GM21528 (cell line): ENCODE data around the gene RCSD1.

Experiments
- ATAC-seq: cut with Tn5 transposase; IDR thresholded peaks from one replicate; pipeline ENCODE4 v1.9.1; 2021; ENCODE audit warnings: mild to moderate bottlenecking, moderate library complexity; ENCODE audit not compliant: unreplicated experiment, low FRiP score

RCSD1 gene

DNA sequence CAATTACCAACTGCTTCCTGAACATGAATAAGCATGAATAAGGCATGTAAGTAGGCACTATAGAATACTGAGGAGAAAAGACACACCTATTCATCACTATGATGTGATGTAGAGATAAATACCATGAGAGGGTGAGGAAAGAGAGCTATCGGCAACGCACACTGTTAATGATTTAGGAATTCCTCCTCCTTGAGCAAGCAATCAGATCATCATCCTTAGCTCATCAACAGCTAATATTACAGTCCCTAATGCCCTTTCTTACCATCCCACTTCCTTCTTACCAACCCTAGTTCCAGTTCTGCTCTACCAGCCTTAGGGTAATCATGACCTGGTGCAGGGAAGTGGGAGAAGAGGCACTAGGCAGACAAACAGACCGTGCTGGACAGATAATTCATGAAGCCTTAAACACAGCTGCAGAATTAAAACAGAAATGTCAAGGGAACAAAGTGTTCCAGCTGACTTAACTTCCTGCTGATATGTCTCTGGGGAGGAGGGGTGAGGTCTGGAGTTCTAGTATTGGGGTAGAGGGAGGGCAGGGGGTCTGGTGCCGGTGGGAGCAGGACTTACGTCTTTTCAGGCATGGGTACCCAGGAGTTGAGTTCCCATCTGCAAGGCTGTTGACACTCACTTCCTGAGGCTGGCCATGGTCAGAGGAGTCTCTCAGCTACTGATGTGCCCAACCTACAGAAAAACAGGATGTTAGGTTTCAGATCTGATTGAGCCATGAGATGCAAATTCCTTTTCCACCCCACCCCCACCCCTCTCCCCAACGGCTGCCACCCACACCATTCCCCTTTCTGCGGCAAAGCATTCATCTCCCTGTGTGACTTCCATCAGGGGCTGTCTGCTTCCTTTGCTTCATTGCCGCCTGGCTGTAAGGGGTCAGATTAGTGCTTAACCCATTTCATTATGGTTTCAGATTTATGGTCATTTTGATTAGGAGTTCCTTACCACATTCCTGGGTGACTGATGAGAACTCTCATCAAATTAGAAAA lies 12.6 kb upstream of the RCSD1 start:
- ATAC-seq: peak; percentile 75

DNA sequence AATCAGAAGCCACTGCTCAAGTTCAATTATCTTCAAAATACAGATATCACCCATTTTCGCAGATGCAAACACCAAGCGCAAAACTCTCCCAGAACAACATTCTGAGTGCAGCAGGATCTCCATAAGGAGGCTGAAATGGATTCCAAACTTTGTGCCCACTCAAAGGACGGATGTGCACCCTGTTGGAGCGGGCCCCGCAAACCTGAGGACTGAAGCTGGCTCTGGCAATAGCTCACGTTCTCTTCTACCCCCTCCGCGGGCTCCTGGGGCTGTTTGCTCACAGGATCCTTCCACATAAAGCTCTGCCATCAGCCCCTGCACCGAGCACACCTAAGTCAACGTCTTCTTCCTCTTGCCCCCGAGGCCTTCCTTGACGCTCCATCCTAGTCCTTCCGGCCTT lies 11.7 kb upstream of the RCSD1 start:
- no peak for ATAC-seq

DNA sequence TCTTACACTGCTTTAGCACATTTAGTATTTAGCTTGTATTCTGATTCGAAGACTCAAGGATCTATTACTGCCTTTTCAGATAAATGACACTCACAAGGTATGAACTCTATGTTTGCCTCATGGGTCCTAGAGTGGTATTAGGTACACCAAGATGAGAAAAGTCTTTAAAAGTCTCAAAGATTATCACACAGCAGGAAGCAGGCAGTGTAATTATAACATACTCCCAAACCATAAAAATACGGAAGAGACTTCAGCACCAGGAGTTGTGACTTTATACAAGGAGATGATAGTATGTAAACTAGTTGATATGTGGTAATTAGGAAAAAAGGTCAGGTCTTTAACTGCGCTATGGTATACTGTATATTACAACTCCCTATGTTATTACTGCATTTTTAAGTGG lies 11.2 kb upstream of the RCSD1 start:
- ATAC-seq: no peak

DNA sequence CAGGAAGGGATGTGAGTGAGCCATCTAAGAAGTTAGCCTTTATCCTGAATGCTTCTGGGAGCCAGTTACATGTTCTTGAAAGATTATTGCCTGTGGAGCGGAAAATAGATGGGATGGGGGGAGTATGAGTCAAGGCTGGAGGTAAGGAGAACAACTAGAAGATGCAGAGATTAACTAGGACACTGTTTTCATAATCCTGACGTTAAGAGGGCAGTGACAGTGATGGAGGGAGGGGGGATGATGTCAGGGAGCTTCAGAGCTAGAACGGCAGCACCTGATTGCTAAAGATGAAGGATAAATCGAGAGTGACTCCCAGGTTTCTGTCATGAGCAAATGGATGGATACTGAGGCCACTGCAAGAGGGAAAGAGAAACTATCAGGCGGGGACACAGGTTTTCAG lies 10.0 kb upstream of the RCSD1 start:
- no peak for ATAC-seq

DNA sequence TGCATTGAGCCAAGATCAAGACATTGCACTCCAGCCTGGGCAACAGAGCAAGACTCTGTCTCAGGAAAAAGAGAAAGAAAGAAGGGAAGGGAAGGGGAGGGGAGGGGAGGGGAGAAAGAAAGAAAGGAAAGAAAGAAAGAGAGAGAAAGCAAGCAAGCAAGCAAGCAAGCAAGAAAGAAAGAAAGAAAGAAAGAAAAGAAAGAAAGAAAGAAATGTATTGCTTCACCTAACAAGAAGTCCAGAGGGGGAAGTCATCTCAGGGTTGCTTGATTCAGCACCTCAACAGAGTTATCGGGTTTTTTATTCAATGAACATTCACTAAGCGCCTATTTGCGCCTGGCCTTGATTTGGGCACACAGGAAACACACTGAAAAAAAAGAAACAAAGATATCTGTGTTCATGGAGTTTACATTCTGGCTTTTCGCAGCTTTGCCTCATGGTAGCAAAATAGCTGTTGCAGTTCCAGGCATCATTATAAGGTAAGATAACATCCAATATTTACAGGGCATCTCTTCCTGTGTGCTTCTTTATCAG lies 8.2 kb upstream of the RCSD1 start:
- ATAC-seq: no peak

GRCh38 chr1:167623951-167624350 lies 6.1 kb upstream of the RCSD1 start:
- ATAC-seq: no peak

DNA sequence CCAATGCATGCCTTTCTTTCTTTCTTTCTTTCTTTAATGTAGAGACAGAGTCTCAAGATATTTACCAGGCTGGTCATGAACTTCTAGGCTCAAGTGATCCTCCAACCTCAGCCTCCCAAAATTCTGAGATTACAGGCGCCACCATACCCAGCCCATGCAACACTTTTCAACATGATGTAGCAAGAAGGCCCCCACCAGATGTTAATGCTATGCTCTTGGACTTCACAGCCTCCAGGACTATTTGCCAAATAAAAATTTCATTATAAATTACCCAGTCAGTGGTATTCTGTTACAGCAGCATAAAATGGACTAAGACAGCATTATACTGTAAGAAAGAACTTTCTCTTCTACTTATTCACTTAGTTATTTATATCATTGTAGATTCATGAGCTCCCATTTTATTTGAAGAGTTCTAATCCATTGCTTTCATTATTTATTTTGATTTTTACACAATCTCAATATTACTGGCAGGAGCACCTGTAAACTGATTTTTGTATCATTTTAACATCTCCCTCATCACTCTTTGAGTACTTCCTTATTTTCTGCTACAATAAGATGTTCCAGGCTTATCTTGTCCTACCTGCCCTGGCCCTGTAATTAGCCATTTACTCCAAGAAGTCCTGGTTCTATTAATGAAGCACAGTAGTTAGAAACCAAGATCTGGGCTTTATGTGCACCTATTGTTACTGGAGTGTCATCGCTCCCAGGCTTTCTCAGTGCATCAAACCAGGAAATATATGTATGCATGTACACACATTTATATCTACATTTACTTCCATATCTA lies 4.8 kb upstream of the RCSD1 start:
- ATAC-seq: no peak

GRCh38 chr1:167627615-167627864 lies 2.5 kb upstream of the RCSD1 start:
- ATAC-seq: peak; percentile 15

DNA sequence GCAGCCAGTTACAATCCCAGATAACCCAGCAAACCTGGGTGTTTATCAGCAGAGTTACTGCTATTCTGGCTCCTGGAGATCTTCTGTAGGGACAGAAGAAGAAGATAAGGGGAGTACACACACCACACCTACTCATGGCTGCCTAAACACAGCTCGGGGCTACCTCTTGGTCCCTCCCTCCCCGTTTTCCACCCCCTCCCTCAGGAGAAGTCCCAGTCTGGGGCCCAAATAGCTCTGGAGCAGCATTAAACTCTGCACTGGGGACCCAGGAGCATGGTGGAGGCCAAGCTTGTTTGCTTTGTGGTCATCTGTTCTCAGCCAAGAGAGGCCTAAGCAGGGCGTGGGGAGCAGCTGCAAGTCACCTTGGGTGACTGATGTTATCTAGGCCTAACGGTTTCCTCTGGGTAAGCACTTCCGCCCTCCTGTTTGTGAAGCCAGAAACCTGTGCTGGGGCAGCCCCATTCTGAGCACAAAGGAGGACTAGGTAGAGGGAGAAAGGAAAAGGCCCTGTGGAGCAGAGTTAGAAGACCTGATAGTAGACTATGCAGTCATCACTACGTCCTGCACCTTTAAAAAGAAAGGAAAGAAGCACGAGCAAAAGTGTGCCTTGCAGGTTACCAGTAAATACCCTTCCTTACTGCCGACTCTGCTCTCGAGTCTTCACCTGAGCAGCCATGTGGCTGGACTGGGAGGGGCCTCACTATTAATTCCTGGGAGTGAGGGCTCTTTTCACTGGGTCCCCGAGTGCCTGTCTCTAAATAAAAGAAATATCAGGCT lies 2.0 kb upstream of the RCSD1 start:
- peak; percentile 72 for ATAC-seq

GRCh38 chr1:167628741-167629515 lies 1.1 kb upstream of the RCSD1 start:
- ATAC-seq: no peak

DNA sequence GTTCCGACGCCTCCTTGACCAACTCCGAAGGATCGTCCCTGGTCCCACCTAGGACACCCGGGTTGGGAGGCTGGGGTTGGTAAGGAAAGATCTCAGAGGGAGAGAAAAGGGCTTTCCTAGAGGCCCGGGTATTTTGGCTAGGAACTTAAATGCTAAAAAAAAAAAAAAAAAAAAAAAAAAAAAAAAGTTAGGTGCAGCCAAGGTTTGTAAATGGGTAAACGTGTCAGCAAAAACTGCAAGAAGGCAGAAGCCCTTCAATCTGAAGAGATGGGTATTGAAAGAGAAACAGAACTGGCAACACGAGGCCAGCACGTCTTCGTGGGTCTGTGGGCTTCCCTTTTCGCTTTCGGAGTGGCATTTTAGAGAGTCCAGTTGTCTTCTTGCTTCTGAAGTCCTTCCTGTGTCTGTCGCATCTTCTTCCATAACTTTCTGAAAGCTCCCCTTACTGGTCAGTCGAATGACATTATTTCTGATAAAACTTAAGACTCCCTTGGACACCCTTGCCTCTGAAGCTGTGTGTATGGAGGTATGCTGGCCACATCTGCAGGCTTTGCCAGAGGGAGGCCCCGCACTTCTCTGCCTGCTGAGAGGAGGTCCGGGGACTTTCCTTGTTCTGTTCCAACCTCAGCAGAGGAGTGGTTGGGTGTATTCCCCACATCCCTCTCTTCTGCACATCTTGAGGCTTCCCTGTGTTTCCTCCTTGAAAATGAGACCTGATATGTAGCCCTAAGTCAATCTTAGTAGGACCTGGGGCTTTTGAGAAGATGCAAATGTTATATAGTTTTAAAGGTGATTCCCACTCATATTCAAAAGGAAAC lies 745 bp downstream of the RCSD1 start:
- ATAC-seq: no peak

DNA sequence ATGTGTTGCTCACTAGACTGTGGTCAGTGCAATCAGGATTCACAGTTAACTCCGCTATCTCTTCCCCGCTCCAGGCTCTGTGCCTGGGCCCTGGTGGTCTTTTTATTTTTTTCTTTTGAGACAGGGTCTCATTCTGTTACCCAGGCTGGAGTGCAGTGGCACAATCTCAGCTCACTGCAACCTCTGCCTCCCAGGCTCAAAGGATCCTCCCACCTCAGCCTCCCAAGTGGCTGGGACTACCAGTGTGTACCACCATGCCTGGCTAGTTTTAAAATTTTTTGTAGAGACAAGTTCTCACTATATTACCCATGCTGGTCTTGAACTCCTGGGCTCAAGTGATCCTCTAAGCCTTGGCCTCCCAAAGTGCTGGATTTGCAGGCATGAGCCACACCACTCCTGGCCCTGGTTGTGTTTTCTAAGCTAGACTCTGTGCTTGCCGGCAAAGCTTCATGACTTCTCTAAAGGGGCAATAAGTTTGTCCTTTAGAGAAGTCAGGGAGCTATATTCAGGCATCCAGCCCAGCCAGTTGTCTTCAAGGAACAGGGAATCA lies 1.4 kb downstream of the RCSD1 start:
- no peak for ATAC-seq

GRCh38 chr1:167631936-167632614 lies 2.0 kb downstream of the RCSD1 start:
- ATAC-seq: peak; percentile 26

- no peak for ATAC-seq
Measured at GRCh38 chr1:167633258-167633944, 3.4 kb downstream of the RCSD1 start.

- no peak for ATAC-seq
Measured at GRCh38 chr1:167634435-167634834, 4.4 kb downstream of the RCSD1 start.

DNA sequence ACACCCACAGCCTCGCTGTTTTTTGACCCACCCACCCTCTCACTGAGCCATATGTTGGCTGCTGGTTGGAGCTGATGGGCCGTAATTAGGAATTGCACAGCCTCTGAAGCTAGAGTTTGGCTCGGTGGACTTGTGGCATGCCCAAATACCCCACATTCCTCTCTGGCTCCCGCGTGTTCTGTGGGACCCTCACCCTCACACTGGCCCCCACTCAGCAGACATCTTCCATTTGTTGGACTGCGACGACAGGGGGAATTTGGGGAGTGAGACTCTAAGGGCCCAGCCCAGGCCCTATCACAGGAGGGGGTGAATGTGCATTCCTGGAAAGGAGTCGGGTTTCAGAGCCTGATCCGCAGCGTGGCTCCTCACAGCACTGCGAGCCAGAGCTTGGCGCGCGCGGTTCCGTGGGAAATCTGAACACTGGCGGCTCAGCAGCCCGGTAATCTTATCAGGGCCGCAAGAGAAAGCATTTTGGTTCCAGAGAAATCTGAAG lies 5.2 kb downstream of the RCSD1 start:
- ATAC-seq: no peak

- ATAC-seq: no peak
Measured at GRCh38 chr1:167635941-167636340, 5.9 kb downstream of the RCSD1 start.

- ATAC-seq: no peak
Measured at GRCh38 chr1:167638064-167638463, 8.0 kb downstream of the RCSD1 start.
